B cell (primary cell): Measurements from ENCODE around the gene TXNRD1. TPM values are rescaled to one million over a fixed set of nuclear protein-coding genes. Genes with fewer than 3 reads are reported as not detected.

ENCODE experiments used
- ATAC-seq: fragments of 200-7000 bp; cut with Tn5 transposase; one replicate; pipeline ENCODE4 v1.10.0; 2021; ENCODE audit warnings: low read depth, mild to moderate bottlenecking, moderate number of reproducible peaks, moderate library complexity
- CTCF ChIA-PET: fragments of 350-600 bp; sonication (Branson Sonifier 250); formaldehyde crosslinking; loops from one replicate; lab custom pipeline; 2021; ENCODE audit warnings: antibody characterized with exemption, inconsistent platforms; lab: Charles Lee
- POLR2A ChIA-PET: fragments of 350-600 bp; sonication (Branson Sonifier 250); formaldehyde crosslinking; loops from one replicate; lab custom pipeline; 2021; ENCODE audit warnings: antibody characterized with exemption; lab: Charles Lee
- DNase-seq: peaks from one replicate; pipeline ENCODE4 v3.0.0; 2013
- H2AFZ ChIP-seq: 2 replicates; pipeline ENCODE4 v1.6.1; 2012; ENCODE audit warnings: mild to moderate bottlenecking, low read depth, low read length; ENCODE audit not compliant: insufficient read depth, poor library complexity, severe bottlenecking
- H3K27ac ChIP-seq, 2 donors: 1 replicate in 1 of 2; 2 replicates in 1 of 2; pipeline ENCODE4 v1.5.1; 2012 to 2013; ENCODE audit warnings: low read length in 2 of 2, mild to moderate bottlenecking in 2 of 2, moderate library complexity in 1 of 2
- H3K27me3 ChIP-seq, 4 experiments: fragments of 200-600 bp in 1 of 4; sonication (generic) in 1 of 4; replicated peaks in 1 of 4; 1 replicate in 2 of 4; 2 replicates in 2 of 4; pipeline versions ENCODE4 v1.6.1 to v1.7.0; 2013 to 2016; ENCODE audit warnings: low read length in 3 of 4, mild to moderate bottlenecking in 2 of 4, mixed read lengths in 1 of 4, moderate library complexity in 1 of 4; ENCODE audit not compliant: insufficient read depth in 4 of 4, control insufficient read depth in 3 of 4; ENCODE audit errors: control extremely low read depth in 1 of 4
- H3K36me3 ChIP-seq, 2 experiments: replicated peaks in 1 of 2; 1 replicate in 1 of 2; 2 replicates in 1 of 2; pipeline versions ENCODE4 v1.6.1 to v1.7.1; 2013; ENCODE audit warnings: low read length in 1 of 2; ENCODE audit not compliant: insufficient read depth in 2 of 2, control insufficient read depth in 1 of 2; ENCODE audit errors: control extremely low read depth in 1 of 2, extremely low read depth in 1 of 2
- H3K4me1 ChIP-seq, 2 donors: fragments of 200-600 bp in 1 of 2; sonication (generic) in 1 of 2; 1 replicate in 1 of 2; 2 replicates in 1 of 2; pipeline versions ENCODE4 v1.5.1 to v1.6.1; 2013 to 2017; ENCODE audit warnings: low read length in 2 of 2; ENCODE audit not compliant: control insufficient read depth in 2 of 2, insufficient read depth in 2 of 2
- H3K4me2 ChIP-seq: replicated peaks from 2 replicates; pipeline ENCODE3; 2012; ENCODE audit warnings: mild to moderate bottlenecking, low read depth, low read length; ENCODE audit not compliant: poor library complexity, severe bottlenecking
- H3K4me3 ChIP-seq, 5 experiments: fragments of 200-600 bp in 1 of 5; sonication (generic) in 1 of 5; 1 replicate in 3 of 5; 2 replicates in 2 of 5; pipeline versions ENCODE4 v1.5.1 to v1.7.0; 2011 to 2016; ENCODE audit warnings: low read length in 4 of 5, mild to moderate bottlenecking in 4 of 5, low read depth in 2 of 5, control low read depth in 1 of 5, moderate library complexity in 1 of 5; ENCODE audit not compliant: insufficient read depth in 1 of 5; ENCODE audit errors: control extremely low read depth in 1 of 5, extremely low read depth in 1 of 5
- H3K79me2 ChIP-seq: fragments of 200-600 bp; sonication (generic); one replicate; pipeline ENCODE4 v1.6.0; 2016; ENCODE audit warnings: low read length; ENCODE audit not compliant: control insufficient read depth, insufficient read depth
- H3K9ac ChIP-seq: fragments of 200-600 bp; sonication (generic); 2 replicates; pipeline ENCODE4 v1.6.1; 2017; ENCODE audit warnings: mild to moderate bottlenecking, low read length, moderate library complexity
- H3K9me3 ChIP-seq, 3 donors: one replicate each; pipeline versions ENCODE4 v1.6.1 to v1.7.1; 2013; ENCODE audit warnings: low read length in 2 of 3; ENCODE audit not compliant: control insufficient read depth in 2 of 3, insufficient read depth in 1 of 3; ENCODE audit errors: control extremely low read depth in 1 of 3
- H4K20me1 ChIP-seq: 2 replicates; pipeline ENCODE4 v1.6.0; 2012; ENCODE audit warnings: mild to moderate bottlenecking, low read length; ENCODE audit not compliant: insufficient read depth, control insufficient read depth, poor library complexity, severe bottlenecking
- H3K27ac Mint-ChIP-seq: one replicate; pipeline ENCODE4 v1.8.0; 2021; ENCODE audit warnings: mixed read lengths
- H3K27me3 Mint-ChIP-seq: one replicate; pipeline ENCODE4 v1.8.0; 2021; ENCODE audit warnings: mixed read lengths
- H3K4me1 Mint-ChIP-seq: one replicate; pipeline ENCODE4 v1.8.0; 2021; ENCODE audit warnings: mixed read lengths
- H3K4me3 Mint-ChIP-seq: one replicate; pipeline ENCODE4 v1.8.0; 2021; ENCODE audit warnings: mixed read lengths
- H3K9me3 Mint-ChIP-seq: one replicate; pipeline ENCODE4 v1.8.0; 2022; ENCODE audit warnings: mixed read lengths; ENCODE audit not compliant: insufficient read depth
- EZH2 ChIP-seq: IDR thresholded peaks from 2 replicates; pipeline ENCODE4 v1.6.1; 2012; ENCODE audit warnings: borderline replicate concordance, low read depth, mild to moderate bottlenecking, moderate library complexity, low read length; ENCODE audit not compliant: insufficient read depth, poor library complexity, severe bottlenecking
- WGBS: methylation state at CpG from one replicate; pipeline ENCODE4 v1.1.5; 2013; ENCODE audit warnings: missing lambda C conversion rate; ENCODE audit not compliant: insufficient coverage; 5-methylcytosine and 5-hydroxymethylcytosine counted together
- intact Hi-C: fragments of 100-400 bp; cut with micrococcal nuclease; formaldehyde crosslinking; loops from one replicate; pipeline ENCODE4 v1.10.0; 2022
- polyA plus RNA-seq: library from polyadenylated mRNA; depleted of rRNA; stranded (reverse); fragments of >200 nt; gene quantifications from 2 replicates; pipeline ENCODE4 v1.2.3, GENCODE V29; 2012
- total RNA-seq, 2 donors: library from RNA; stranded (reverse); fragments of 120-200 nt in 1 of 2; gene quantifications; 1 replicate in 1 of 2; 2 replicates in 1 of 2; pipeline versions ENCODE4 v1.2.3 to v1.2.4, GENCODE V29; 2013 to 2022
- TF ChIP-seq, protein P1 (sequence below): fragments of 200-600 bp; IDR thresholded peaks from one replicate; pipeline ENCODE4 v1.8.0; 2022; ENCODE audit warnings: antibody characterized with exemption, mild to moderate bottlenecking

The TXNRD1 gene
- total and polyA plus RNA-seq, 2 donors (not counting 1 experiment from before 2014, with no cell fraction given), result 10.1 to 44.6 TPM

DNA sequence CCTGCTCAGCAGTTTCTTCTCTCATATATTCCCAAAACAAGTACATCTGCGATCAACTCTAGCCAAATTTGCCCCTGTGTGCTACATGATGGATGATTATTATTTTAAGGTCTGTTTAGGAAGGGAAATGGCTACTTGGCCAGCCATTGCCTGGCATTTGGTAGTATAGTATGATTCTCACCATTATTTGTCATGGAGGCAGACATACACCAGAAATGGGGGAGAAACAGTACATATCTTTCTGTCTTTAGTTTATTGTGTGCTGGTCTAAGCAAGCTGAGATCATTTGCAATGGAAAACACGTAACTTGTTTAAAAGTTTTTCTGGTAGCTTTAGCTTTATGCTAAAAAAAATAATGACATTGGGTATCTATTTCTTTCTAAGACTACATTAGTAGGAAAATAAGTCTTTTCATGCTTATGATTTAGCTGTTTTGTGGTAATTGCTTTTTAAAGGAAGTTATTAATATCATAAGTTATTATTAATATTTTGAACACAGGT is 133.5 kb downstream of the TXNRD1 start:
- no peak overlapping the region for H3K4me3 Mint-ChIP-seq
- peaks cover 0 to 33% of the 10 kb centered on the region in 2 experiments for H3K36me3 ChIP-seq
- no peaks in the 10 kb centered on the region for H3K27me3 Mint-ChIP-seq
- CTCF ChIA-PET, result interaction anchor here (0.9 kb wide), 1 partner anchor 135 kb away, joined by 3 read pairs; no protein-coding TSS in a partner anchor
- no peaks in the 10 kb centered on the region for H3K4me1 ChIP-seq
- TF ChIP-seq, protein P1, sequence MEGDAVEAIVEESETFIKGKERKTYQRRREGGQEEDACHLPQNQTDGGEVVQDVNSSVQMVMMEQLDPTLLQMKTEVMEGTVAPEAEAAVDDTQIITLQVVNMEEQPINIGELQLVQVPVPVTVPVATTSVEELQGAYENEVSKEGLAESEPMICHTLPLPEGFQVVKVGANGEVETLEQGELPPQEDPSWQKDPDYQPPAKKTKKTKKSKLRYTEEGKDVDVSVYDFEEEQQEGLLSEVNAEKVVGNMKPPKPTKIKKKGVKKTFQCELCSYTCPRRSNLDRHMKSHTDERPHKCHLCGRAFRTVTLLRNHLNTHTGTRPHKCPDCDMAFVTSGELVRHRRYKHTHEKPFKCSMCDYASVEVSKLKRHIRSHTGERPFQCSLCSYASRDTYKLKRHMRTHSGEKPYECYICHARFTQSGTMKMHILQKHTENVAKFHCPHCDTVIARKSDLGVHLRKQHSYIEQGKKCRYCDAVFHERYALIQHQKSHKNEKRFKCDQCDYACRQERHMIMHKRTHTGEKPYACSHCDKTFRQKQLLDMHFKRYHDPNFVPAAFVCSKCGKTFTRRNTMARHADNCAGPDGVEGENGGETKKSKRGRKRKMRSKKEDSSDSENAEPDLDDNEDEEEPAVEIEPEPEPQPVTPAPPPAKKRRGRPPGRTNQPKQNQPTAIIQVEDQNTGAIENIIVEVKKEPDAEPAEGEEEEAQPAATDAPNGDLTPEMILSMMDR, result no peak
- TF ChIP-seq EZH2, result no peak
- H3K27me3 ChIP-seq, result no peaks in the 10 kb centered on the region
- no peaks in the 10 kb centered on the region for H4K20me1 ChIP-seq
- H3K27ac Mint-ChIP-seq, result no peak overlapping the region
- H3K9me3 ChIP-seq, result no peaks in the 10 kb centered on the region
- POLR2A ChIA-PET, result no interaction called here
- no peaks in the 10 kb centered on the region for H3K4me1 Mint-ChIP-seq
- WGBS, result no CpG with 5 or more reads among the region's 2 CpGs
- intact Hi-C loops, result no loop called here
- ATAC-seq (no peak), DNase-seq (no peak)
- no peak overlapping the region for H3K27ac ChIP-seq
- H3K4me3 ChIP-seq, result no peak overlapping the region
- no peaks in the 10 kb centered on the region for H3K79me2 ChIP-seq
- no peak overlapping the region for H3K4me2 ChIP-seq
- no peaks in the 10 kb centered on the region for H3K9me3 Mint-ChIP-seq
- H3K9ac ChIP-seq, result no peak overlapping the region
- no peak overlapping the region for H2AFZ ChIP-seq

DNA sequence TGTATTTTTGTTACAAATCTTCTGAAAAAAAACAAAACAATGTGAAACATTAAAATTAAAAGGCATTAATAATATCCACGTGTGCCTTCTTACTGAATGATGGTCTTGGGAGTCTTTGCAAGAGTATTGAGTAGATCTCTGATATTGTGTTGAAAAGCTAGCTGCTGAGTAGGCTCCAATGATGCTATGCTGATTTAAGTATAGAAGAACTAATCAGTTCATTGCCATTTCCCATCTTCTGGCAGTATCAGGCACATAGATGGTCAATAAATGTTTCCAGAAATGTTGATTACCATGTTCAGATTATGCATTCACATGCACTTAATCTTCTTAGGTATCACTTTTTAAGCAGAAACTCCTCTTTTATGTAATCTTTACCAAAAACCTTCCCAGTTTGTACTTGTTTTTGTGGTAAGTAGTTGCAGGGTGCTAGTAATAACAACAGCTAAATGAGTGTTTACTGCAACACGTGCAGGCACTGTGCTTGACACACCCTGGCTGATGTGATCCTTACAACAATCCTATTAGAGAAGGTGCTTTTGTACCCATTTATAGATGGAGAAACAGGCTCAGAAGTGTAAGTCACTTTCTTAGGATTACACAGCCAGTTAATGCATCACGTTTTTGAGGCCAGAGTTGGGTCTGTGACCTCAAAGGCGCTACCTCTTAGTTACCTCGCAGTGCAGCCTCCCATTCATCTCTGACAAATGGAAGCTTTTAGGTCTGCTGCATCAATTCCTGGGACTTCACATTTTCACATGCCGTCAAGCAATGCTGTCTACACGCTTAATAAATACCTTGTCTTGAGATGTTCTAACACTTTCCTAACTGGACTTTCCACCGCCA is 134.9 kb downstream of the TXNRD1 start:
- Mint-ChIP-seq H3K27ac (no peak overlapping the region), H3K9me3 (no peaks in the 10 kb centered on the region), H3K27me3 (no peaks in the 10 kb centered on the region), H3K4me1 (no peaks in the 10 kb centered on the region), H3K4me3 (no peak overlapping the region)
- no peak overlapping the region for H3K9ac ChIP-seq
- peaks cover 0 to 29% of the 10 kb centered on the region in 2 experiments for H3K36me3 ChIP-seq
- TF ChIP-seq, protein P1, result no peak
- no peak for TF ChIP-seq EZH2
- no peak overlapping the region for H3K4me3 ChIP-seq
- 99% methylated on average over 6 of the region's 8 CpGs for WGBS
- CTCF ChIA-PET, result no interaction called here
- no peaks in the 10 kb centered on the region for H3K9me3 ChIP-seq
- no peaks in the 10 kb centered on the region for H3K27me3 ChIP-seq
- ATAC-seq (no peak), DNase-seq (no peak)
- no peaks in the 10 kb centered on the region for H4K20me1 ChIP-seq
- POLR2A ChIA-PET, result no interaction called here
- H3K27ac ChIP-seq, result no peak overlapping the region
- no peaks in the 10 kb centered on the region for H3K79me2 ChIP-seq
- no peak overlapping the region for H2AFZ ChIP-seq
- H3K4me1 ChIP-seq, result no peaks in the 10 kb centered on the region
- intact Hi-C loops, result no loop called here
- H3K4me2 ChIP-seq, result no peak overlapping the region
